ENCODE measurements around the gene CSF3.

DNA sequence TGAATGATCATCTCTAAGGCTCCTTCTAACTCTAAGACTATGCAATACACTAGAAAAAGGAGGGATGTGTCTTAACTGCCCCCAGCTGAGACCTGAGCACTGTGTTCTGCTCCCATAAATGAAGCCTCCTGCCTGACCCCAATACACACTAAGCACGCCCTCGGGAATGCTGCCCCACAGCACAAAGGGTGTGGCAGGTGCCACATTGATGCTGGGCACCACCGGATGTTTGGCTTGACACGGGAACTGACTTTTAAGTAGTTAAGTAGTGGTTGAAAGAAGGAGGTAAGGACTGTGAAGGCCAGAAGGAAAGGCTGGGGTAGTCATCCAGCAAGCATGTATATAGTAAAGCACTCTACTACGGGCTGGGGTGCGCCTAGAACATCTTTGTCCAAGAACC is 48.5 kb upstream of the CSF3 start:
- TF ChIP-seq, protein P1, sequence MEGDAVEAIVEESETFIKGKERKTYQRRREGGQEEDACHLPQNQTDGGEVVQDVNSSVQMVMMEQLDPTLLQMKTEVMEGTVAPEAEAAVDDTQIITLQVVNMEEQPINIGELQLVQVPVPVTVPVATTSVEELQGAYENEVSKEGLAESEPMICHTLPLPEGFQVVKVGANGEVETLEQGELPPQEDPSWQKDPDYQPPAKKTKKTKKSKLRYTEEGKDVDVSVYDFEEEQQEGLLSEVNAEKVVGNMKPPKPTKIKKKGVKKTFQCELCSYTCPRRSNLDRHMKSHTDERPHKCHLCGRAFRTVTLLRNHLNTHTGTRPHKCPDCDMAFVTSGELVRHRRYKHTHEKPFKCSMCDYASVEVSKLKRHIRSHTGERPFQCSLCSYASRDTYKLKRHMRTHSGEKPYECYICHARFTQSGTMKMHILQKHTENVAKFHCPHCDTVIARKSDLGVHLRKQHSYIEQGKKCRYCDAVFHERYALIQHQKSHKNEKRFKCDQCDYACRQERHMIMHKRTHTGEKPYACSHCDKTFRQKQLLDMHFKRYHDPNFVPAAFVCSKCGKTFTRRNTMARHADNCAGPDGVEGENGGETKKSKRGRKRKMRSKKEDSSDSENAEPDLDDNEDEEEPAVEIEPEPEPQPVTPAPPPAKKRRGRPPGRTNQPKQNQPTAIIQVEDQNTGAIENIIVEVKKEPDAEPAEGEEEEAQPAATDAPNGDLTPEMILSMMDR (IDR thresholded peaks at IDR 0.05; ENCODE audit: insufficient read depth, low read length, poor library complexity, severe bottlenecking) = no peak
- no peak for TF ChIP-seq EZH2phosphoT487 (conservative IDR thresholded peaks at IDR 0.05; ENCODE audit: low read length)

All from SU-DHL-6 (cell line).